ENCODE measurements around the gene CEMIP. TPM values are rescaled to one million over a fixed set of nuclear protein-coding genes. Genes with fewer than 3 reads are reported as not detected.

The CEMIP gene
- total RNA-seq, 1 experiment from 2014 or later = 3.5 TPM

DNA sequence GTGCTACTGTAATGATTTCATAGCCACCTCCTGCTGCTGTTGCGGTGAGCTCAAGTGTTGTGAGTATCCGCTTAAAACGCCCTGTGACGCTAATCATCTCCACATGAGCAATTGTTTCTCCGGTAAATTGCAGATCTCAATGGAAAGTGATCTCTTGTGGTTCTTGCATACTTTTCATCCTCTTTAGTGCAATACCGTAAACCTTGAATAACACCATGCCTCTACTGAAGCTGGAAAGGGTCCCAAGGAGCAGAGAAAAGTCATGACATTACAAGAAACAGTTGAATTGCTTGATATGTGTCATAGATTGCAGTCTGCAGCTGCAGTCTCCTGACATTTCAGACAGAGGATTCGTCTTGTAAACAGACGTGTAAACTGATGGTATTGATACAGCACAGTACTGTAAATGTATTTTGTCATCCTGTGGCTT, 6.0 kb upstream of the CEMIP start:
- no peak for TF ChIP-seq RAD21 (IDR thresholded peaks at IDR 0.05; ENCODE audit: low read depth)
- TF ChIP-seq CEBPB (IDR thresholded peaks at IDR 0.05; ENCODE audit: low read depth) = no peak
- no peak for TF ChIP-seq EZH2phosphoT487 (IDR thresholded peaks at IDR 0.05; ENCODE audit: borderline replicate concordance)
- TF ChIP-seq, protein P1, sequence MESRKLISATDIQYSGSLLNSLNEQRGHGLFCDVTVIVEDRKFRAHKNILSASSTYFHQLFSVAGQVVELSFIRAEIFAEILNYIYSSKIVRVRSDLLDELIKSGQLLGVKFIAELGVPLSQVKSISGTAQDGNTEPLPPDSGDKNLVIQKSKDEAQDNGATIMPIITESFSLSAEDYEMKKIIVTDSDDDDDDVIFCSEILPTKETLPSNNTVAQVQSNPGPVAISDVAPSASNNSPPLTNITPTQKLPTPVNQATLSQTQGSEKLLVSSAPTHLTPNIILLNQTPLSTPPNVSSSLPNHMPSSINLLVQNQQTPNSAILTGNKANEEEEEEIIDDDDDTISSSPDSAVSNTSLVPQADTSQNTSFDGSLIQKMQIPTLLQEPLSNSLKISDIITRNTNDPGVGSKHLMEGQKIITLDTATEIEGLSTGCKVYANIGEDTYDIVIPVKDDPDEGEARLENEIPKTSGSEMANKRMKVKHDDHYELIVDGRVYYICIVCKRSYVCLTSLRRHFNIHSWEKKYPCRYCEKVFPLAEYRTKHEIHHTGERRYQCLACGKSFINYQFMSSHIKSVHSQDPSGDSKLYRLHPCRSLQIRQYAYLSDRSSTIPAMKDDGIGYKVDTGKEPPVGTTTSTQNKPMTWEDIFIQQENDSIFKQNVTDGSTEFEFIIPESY (IDR thresholded peaks at IDR 0.05; ENCODE audit: extremely low read depth, insufficient replicate concordance, low read length) = no peak
- no peak for TF ChIP-seq POLR2AphosphoS5 (IDR thresholded peaks at IDR 0.05; ENCODE audit: low read depth, low read length)
- TF ChIP-seq TCF7L2 (IDR thresholded peaks at IDR 0.05; ENCODE audit: borderline replicate concordance, extremely low read depth, insufficient read depth, insufficient read length) = no peak
- TF ChIP-seq ZFX (IDR thresholded peaks at IDR 0.05) = no peak
- TF ChIP-seq YY1 (IDR thresholded peaks at IDR 0.05; ENCODE audit: extremely low read depth, insufficient replicate concordance, low read depth, low read length) = no peak
- no TSS peak for BruUV-seq (replicated peaks)
- H3K79me2 ChIP-seq (ENCODE audit: insufficient read depth, low read length) = no peaks in the 10 kb centered on the region
- H3K27ac ChIP-seq (ENCODE audit: low read depth, low read length) = no peak overlapping the region
- ChIA-PET RAD21 (ENCODE audit: low non-redundant PET in 1 of 2, low total read pairs in 2 of 2, uncharacterized antibody in 2 of 2, unreplicated experiment in 2 of 2) (no interaction called here), POLR2A (no interaction called here), CTCF (interaction anchor here (1.4 kb wide), 1 partner anchor 205 kb away, joined by 5 read pairs; no protein-coding TSS in a partner anchor)
- no peak overlapping the region for H2AFZ ChIP-seq (ENCODE audit: low read depth, low read length, poor library complexity, severe bottlenecking)
- ATAC-seq (no peak), DNase-seq (ENCODE audit: low read depth, low spot score) (no peak)
- H4K20me1 ChIP-seq (ENCODE audit: insufficient read depth) = no peaks in the 10 kb centered on the region
- H3K4me3 ChIP-seq (replicated peaks in 1 of 2; ENCODE audit: low read depth in 1 of 2, low read length in 2 of 2) = no peak overlapping the region
- H3K4me1 ChIP-seq (ENCODE audit: control insufficient read depth in 1 of 2, insufficient read depth in 2 of 2, low read length in 2 of 2) = peaks cover 0 to 14% of the 10 kb centered on the region in 2 experiments; a peak in 2 of 4 replicates
- H3K4me2 ChIP-seq (ENCODE audit: low read length) = no peak overlapping the region
- no peaks in the 10 kb centered on the region for H3K9me2 ChIP-seq (ENCODE audit: insufficient read depth)
- no peaks in the 10 kb centered on the region for H3K27me3 ChIP-seq (ENCODE audit: insufficient read depth, low read length)
- H3K9ac ChIP-seq (ENCODE audit: low read length) = no peak overlapping the region
- intact Hi-C loops (cut with micrococcal nuclease) = loop anchor here (10.0 kb wide), 1 partner anchor 528 kb away; no protein-coding TSS in a partner anchor
- no peaks in the 10 kb centered on the region for H3K9me3 ChIP-seq (ENCODE audit: control insufficient read depth in 1 of 2, insufficient read depth in 1 of 2, low read depth in 1 of 2, low read length in 2 of 2)
- no peaks in the 10 kb centered on the region for H3K36me3 ChIP-seq (ENCODE audit: control insufficient read depth in 1 of 2, insufficient read depth in 2 of 2, low read length in 2 of 2)

Data from HCT116 (cell line).